Stimulated activated CD8-positive, alpha-beta memory T cell treated with anti-CD3 and anti-CD28 coated beads, Interleukin-4, amount 100 ng/mL, for 24 hours (primary cell): ENCODE measurements around the gene DNAJC18.
"Not testable (repeated sequence)": the region's sequence is repeated elsewhere in the genome, so short reads cannot be mapped to it uniquely, and the experiment has no call there.

Source experiments
- DNase-seq: peaks from one replicate; pipeline ENCODE4 v3.0.0-alpha.2; 2020; ENCODE audit warnings: low read depth

Gene DNAJC18

DNA sequence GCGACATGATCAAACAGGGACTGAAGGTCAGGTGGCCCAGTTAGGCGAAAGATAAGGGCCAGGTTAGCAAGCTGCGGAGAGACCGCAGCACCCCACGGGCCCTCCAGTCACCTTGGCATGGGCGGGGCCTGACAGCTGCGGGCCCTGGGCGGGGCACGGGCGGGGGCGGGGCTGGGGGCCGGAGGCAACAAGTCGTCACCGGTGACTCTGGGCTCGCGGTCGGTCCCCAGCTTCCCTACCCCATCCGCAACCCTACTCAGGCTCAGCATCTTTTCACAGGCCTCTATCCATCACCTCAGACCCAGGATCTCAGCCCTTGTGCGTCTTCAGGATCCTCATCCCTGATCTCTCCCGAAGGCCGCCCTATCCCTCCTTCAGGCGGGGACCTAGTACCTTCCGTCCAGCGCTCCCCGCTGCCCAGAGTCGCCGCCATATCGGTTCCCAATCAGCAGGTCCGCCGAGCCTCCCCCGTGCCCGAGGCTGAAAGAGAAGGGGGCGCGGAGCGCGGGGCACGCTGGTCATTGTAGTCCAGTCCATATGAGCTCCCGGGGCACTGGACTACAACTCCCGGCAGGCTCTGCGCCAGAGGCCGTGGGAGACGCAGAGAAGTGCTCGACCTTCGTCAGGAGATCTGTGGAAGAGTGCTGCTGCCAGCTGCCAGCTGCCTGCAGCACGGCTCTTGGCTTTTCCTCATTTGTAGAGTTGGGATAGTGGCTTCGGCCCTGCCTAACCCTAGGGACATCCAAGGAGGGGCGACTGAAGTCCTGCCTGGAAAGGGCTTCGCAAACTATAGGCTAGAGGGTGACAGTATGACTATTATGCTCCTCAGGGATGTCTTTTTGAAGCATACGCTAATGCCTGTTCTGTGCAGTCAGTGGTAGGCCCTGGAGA, at the start of gene DNAJC18:
TSS of gene DNAJC18 (minus strand) at position 513 of the 891 bp plus-strand sequence. CDS start at position 433, 80 bp downstream.
- DNase-seq: peak; percentile 87

DNA sequence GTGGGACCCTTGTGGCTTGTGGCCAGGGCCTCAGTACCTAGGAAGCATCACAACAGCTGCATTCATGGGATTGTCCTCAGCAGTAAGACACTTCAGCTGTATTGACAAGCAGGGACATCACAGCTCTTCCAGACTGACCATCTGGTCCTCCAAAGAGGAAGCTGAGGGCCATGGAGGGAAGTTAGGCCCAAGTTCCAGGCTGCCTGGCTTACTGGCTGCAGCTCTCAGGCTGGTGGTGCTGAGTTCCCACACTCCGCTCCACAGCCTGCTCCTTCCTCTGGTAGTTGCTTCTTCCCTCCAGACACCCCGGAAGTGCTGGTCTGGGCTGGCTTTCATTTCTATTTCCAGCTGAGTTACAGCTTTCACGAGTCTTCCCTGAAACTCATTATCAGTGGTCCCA, 48.9 kb upstream of the DNAJC18 start:
- no peak for DNase-seq

DNA sequence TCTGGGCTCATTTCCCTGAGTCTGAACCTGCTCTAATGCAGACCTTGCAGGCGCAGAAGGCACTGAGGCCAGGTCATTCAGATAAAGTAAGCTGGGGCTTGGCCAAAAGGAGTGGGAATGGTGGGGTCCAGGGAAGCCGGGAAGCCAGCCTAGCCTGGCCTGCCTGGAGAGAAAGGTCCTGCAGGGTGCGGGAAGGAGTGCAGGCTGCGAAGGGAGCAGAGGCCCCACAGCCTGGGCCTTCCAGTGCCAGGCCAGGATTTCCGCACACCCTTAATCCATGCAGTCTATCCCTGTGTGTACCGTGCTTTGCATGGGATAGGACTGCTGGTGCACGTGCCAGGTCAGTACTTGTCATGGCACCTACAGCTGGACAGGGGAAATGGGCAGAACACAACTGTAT, 46.9 kb upstream of the DNAJC18 start:
- no peak for DNase-seq

DNA sequence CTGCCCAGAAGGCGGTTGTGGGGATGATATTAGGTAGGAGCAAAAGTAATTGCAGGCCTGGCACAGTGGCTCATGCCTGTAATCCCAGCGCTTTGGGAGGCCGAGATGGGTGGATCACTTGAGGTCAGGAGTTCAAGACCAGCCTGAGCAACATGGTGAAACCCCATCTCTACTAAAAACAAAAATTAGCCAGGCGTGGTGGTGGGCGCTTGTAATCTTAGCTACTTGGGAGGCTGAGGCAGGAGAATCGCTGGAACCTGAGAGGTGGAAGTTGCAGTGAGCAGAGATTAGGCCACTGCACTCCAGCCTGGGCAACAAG, 43.5 kb upstream of the DNAJC18 start:
- not testable (repeated sequence) for DNase-seq

DNA sequence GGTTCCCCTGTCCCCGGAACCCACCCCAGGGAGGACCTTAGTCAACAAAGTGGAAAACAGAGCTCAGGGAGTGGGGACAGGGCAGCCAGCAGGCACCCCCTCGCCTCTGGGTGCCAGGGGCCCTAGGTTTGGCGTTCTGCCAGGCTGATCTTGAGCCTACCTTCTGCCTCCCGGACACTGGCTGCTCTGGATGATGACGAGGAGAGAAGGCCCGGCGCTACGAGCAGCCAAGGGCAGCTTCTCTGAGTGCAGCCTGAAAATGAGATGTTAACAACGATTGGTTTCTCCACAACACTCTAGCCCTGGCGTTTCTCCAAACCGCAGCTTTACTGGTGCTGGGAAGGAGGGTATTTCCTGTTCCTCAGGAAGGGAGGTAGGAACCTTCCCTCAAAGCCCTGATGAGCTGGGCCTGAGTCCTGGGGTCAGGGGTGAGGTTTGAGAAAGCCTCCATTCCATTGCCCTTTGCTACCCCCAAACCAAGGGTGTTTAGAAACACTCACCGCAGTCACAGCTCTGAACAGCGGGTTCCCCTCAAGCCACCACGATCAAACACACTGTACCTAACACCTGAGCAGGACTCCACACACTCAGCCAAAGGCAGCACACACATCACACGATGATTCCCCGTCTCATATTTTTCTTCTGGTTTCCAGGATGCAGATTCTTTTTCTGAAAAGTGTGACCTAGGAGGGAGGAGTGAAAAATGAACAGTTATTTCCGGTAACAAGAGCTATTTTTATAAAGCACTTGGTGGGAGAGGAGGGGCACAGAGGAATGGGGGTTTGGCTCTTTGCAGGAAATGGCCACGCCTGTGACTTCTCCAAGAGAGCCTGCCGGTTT, 42.9 kb upstream of the DNAJC18 start, which contains the start of gene STING1:
TSS of gene STING1 (minus strand) at position 709 of the 840 bp plus-strand sequence. CDS start 1,054 bp downstream, outside the sequence.
- peak; percentile 35 for DNase-seq

DNA sequence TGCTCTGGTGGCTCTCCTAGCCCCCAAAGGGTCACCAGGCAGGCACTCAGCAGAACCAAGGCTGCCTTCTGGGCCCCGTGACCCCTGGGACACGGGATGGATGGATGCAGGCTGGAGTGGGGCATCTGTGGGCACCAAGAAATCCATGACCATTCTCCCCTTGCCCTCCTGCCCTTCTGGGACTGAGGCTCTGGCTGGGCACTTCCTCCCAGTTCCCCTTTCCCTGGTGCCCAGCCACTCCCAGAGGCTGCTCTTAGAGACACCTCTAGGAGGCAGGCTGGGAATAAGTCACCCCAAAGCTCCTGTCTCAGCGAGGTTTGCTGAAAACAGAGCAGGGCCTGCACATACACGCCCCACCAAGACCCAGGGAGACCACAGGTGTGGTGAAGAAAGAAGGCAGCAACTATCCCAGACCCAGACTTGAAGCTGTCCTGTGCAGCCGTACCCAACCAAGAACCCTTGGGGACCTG, 42.3 kb upstream of the DNAJC18 start:
- DNase-seq: no peak

DNA sequence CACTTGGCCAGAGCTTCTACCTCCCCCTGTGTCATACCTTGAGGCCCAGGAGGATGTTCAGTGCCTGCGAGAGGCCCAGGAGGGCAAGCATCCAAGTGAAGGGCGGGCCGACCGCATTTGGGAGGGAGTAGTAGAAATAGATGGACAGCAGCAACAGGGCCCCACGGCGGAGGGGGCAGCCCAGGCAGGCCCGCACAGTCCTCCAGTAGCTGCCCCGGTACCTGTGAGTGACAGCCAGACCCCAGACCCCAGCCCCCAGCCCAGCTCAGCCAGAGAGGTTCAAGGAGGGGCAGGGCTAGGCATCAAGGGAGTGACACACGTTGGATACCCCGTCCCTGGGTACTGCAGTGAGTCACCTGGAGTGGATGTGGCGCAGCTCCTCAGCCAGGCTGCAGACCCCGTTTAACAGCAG, 41.8 kb upstream of the DNAJC18 start:
- no peak for DNase-seq

DNA sequence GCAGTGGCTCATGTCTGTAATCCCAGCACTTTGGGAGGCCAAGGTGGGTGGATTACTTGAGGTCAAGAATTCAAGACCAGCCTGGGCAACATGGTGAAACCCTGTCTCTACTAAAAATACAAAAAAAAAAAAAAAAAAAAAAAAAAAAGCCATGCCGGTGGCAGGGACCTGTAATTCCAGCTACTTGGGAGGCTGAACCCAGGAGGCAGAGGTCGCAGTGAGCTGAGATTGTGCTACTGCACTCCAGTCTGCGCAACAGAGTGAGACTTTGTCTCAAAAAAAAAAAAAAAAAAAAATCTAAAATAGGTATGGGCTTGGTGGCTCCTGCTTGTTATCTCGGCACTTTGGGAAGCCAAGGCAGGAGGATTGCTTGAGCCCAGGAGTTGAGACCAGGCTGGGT, 40.4 kb upstream of the DNAJC18 start:
- not testable (repeated sequence) for DNase-seq

DNA sequence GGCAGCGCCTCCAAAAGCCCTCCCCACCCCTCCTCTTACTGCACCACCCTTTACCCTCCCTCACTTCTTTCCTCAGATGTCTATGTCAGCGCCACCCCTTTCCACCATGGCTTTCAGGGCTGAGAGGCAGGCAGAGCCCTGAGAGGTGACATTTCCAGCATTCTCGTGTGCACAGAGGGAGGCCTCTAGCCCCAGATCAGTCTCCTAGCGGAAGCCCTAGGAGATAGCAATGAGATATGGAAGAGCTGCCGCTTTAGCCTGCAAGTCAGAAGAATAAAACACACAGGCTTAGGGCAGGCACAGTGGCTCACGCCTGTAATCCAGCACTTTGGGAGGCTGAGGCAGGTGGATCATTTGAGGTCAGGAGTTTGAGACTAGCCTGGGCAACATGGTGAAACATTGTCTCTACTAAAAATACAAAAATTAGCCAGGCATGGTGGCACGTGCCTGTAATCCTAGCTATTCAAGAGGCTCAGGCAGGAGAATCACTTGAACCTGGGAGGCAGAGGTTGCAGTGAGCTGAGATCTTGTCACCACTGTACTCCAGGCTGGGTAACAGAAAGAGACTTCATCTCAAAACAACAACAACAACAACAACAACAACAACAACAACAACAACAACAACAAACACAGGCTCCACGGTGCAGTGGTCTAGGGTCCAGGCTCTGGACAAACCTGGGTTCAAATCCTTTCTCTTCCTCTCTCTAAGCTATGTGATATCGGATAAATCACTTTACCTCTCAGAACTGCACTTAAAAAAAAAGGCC, 39.5 kb upstream of the DNAJC18 start:
- not testable (repeated sequence) for DNase-seq

DNA sequence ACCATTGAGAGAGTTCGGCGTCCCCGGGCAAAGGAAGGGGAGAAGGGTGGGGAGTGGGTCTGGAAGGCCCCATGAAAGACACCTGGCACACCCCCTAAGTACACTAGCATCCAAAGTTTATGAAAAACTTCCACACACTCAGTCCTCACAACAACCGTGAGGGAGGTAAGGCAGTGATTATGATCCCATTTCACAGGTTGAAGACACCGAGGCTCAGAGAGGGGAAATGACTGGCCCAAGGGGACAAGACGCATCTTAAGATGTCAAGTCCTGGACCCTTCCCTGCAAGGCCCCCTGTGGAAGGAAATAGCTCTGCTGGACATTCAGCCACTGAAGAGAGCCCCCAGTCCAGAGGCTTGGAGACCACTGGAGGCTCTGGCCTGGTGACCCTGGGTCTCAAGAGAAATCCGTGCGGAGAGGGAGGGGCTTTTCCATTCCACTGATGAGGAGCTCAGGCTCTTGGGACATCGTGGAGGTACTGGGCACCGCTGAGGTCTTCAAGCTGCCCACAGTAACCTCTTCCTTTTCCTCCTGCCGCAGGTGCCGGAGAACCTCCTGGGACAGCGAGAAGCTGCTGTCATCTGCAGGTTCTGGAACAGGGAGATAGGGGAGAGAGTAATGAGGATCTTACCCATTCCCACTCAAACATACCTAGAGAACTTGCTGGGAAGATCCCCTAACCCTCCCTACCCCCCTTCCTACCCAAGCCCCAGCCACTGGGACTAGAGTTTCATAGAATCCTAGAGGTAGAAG, 36.7 kb upstream of the DNAJC18 start:
- DNase-seq: no peak

DNA sequence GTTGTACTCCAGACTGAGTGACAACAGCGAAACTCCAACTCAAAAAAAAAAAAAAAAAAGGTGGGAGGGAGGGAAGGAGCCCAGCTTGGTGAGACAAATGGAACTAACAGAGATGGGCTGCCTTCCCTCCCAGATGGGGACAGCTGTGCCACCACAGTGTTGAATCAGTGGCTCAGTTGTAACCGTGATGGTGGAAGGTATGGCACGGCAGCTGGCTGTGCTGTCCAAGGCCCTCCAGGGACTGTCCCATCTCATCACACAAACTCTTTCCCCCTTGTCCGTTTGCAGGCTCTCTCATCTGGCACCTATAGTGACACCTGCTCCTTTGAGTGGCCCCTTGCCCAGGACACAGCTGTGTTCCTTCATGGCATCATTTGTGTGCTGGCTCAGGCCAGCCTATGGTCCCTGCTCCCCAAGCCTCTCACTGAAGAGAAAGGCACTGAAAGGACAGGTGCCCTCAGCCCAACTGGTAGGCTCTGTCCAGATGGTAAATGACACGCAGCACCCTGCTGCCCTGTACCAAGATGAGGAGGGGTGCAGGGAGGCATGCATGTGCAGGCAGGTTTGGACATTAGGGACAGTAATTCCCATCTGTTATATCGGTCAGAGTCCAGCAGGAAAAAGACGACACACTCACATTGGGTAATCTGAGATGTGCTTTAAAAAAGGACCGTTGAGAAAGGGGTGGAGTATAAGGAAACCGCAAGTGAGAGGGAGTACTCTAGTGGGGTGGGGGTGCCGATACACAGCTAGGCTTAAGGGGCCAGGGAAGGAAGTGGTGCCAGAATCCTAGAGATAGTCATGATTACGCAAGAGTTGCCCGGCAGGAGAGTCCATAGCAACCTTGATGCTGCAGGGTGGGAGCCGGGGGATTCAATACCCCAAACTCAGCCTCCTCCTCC, 35.8 kb upstream of the DNAJC18 start:
- no peak for DNase-seq

DNA sequence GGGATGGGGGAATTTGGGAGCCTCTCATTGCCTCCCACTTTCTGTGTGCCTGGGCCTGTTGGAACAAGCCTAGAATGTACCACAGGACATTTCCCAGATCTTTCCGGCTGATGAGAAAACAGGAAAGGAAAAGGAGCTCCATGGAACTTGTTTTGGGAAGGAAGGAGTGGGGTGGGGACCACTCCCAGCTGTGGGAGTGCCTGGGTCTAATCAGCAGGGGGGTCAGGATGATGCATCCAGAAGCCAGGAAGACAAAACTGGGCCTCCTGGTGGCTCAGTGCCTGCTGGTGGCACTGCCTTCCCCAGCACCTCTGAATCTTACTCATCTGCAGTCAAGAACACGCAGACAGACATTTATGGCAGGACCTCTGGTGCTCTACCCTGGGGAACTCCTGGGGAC, 34.2 kb upstream of the DNAJC18 start:
- no peak for DNase-seq

DNA sequence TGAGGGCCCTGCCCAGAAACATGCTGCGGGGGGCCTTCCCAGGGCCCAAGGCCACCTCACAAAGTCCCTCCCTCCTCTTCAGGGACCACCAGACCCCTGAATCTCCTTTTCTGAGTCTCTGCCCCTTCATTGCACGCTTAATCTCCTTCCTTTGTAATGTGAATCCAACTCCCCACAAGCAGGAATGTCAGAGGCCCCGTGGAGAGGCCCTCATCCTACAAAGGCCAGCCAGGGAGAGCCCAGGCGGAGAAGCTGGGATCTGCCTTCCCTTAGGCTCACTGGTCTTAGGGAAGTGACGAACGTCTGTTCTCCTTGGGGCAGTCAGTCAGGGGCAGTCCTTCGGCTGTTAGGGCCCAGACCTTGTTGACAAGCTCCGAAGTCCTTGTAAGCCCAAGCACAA, 33.8 kb upstream of the DNAJC18 start:
- DNase-seq: no peak

DNA sequence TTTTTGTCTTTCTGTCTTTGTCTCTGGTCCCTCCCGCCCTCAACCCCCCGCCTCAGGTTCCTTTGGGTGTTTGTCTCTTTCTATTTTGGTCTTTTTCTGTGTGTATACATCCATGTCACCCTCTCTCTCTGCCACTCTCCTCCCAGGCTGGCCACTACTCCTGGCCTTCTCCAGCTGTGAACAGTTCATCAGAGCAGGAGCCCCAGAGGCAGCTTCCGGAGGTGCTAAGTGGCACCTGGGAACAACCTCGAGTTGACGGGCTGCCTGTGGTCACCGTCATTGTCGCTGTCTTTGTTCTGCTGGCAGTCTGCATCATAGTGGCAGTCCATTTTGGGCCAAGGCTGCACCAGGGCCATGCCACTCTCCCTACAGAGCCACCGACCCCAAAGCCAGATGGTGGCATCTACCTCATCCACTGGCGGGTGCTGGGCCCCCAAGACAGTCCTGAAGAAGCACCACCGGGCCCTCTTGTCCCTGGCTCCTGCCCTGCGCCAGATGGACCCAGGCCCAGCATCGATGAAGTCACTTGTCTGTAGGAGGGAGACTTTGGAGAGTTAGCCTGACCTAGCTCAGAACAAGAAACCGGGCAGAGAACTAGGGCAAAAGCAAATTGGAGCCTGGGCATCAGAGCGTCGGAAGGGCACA, 33.2 kb upstream of the DNAJC18 start:
- DNase-seq: no peak

DNA sequence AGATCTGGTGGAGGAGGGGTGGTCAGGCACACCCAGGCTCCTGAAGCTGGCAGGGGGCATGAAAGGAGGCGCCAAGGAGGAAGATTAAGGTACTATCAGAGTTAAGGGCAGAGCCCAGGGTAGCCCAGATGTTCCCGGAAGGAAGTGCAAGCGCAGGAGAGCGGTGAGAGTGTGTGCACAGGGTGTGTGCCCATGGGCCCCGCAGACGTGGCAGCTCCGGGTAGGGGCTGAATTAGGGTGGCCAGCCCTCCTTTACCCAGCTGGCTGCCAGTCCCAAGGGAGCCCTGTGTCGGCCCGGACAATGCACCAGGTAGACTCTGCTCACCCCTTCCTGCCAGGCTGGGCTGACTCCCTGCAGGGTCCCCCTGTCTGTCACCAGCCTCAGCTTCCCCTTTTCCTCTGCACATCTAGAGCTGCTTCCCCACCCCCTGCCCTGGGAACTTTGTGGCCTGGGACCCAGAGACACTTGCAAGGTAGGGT, 31.5 kb upstream of the DNAJC18 start, which contains the start of gene SMIM33:
TSS of gene SMIM33 (plus strand) at position 184 of the 480 bp plus-strand sequence. CDS start at position 302, 118 bp downstream.
- DNase-seq: no peak

DNA sequence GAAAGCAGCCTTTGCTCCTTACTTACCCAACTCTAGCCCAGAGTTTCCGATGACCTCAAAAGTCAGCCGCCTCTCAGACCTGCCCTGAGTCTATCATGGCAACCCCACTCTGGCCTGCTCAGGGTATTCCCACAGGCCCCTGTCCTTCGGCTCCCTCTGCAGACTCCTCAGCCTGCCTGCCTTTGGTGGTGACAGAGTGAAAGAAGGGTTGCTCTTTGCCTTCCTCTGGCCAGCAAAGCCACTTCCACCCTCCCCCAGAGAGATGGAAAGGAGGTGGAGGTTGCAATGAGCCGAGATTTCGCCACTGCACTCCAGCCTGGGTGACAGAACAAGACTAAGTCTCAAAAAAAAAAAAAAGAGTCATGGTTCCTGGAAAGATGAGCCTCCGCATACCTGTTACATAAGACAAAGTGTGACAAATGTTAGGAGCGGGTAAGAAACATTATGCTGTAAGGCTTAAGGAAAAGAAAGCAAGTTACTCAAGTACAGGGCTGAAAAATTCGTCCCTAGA, 29.2 kb upstream of the DNAJC18 start:
- no peak for DNase-seq

DNA sequence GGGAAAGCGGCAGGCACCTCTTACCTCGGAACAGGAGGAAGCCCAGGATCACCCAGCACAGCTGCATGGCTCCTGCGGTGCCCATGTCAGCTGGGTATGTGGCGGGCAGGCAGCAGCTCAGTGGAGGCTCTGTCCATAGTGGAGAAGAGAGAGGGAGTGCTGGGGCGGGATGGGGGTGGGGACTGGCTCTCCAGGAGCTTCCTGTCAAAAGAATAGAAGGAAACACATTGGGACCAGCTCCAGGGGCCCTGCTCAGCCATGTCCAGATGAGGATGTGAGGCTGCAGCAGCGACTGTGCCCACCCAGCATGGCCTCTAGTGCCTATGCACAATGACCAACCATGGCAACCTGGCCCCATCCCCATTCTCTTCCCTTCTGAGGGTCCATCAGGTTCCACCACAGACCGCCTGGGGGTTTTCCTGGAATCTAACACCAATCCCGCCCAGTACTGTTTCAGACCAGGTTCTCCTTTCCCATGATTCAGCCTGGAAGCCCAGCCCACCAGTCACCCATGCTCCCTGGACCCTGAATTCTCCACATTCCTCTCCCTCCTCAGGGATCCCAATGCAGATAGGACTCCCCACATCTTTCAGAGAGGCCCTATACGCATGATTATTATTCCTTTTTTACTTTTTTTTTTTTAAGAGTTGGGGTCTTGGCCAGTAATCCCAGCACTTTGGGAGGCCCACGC, 23.4 kb upstream of the DNAJC18 start, which contains the start of gene ECSCR:
TSS of gene ECSCR (minus strand) at position 158 of the 691 bp plus-strand sequence. CDS start at position 85, 73 bp downstream.
- DNase-seq: no peak

DNA sequence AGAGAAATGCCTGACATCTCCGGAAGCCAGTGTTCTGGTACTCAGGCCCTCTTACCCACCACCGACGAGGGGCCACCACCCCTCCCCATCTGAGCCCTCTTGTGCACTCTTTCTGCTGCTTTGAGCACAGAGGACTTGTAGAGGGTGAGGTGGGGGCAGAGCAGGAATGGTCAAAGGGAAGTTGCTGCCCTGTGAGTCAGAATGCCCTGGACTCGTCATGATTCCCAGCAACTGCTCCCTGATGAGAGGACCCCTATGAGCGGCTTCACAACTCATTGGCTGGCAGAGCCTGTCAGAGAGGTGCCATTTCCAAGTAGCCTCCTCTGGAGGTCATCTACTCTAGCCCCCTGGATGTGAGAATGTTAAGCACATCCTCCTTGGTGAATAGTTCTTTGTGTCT, 22.4 kb upstream of the DNAJC18 start:
- DNase-seq: no peak
